Rectal smooth muscle tissue (tissue), 1 donor: ENCODE results near the gene UGT1A5.

Experiments used
- H3K27ac ChIP-seq: one replicate; pipeline ENCODE4 v1.7.0; 2013; ENCODE audit warnings: low read depth, low read length, inconsistent platforms
- H3K27me3 ChIP-seq: one replicate; pipeline ENCODE4 v1.7.0; 2013; ENCODE audit warnings: low read length; ENCODE audit not compliant: control insufficient read depth, insufficient read depth
- H3K36me3 ChIP-seq: one replicate; pipeline ENCODE4 v1.7.0; 2013; ENCODE audit warnings: low read length; ENCODE audit not compliant: control insufficient read depth, insufficient read depth
- H3K4me1 ChIP-seq: one replicate; pipeline ENCODE4 v1.7.0; 2013; ENCODE audit warnings: low read length; ENCODE audit not compliant: control insufficient read depth, insufficient read depth
- H3K4me3 ChIP-seq: one replicate; pipeline ENCODE4 v1.7.0; 2013; ENCODE audit warnings: low read length
- H3K9ac ChIP-seq: one replicate; pipeline ENCODE4 v1.7.0; 2013; ENCODE audit warnings: low read length

Gene UGT1A5

DNA sequence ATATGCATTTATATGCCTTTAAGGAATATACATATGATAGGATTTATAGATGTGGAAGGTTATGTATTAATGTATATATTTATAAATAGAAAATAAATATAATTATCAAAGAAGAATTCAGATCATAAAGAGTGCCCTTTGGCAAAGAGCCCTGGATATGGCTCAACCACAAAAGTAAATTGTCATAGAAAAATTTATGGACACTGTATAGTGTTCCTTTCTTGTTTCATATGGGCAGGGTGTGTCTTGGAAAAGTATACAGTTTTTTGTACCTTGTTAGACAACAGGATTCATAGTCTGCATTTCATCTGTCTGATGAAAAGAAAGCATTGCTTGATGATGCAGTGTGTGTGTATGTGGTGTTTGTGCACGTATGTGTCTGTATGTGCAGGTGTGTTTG, 28.1 kb upstream of the UGT1A5 start:
- Histone ChIP-seq H3K9ac (no peak overlapping the region), H3K4me1 (no peaks in the 10 kb centered on the region), H3K27ac (no peak overlapping the region), H3K4me3 (no peak overlapping the region), H3K36me3 (no peaks in the 10 kb centered on the region), H3K27me3 (no peaks in the 10 kb centered on the region)

GRCh38 chr2:233686928-233687327, 25.8 kb upstream of the UGT1A5 start:
- Histone ChIP-seq H3K9ac (no peak overlapping the region), H3K36me3 (no peaks in the 10 kb centered on the region), H3K27me3 (no peaks in the 10 kb centered on the region), H3K4me1 (no peaks in the 10 kb centered on the region), H3K4me3 (no peak overlapping the region), H3K27ac (no peak overlapping the region)

- H3K27me3 ChIP-seq, result no peaks in the 10 kb centered on the region
- no peak overlapping the region for H3K9ac ChIP-seq
- H3K27ac ChIP-seq, result no peak overlapping the region
- H3K4me1 ChIP-seq, result no peaks in the 10 kb centered on the region
- no peaks in the 10 kb centered on the region for H3K36me3 ChIP-seq
- H3K4me3 ChIP-seq, result no peak overlapping the region
These were observed 24.4 kb upstream of the UGT1A5 start for GRCh38 chr2:233688341-233688740.

GRCh38 chr2:233689031-233689430, 23.7 kb upstream of the UGT1A5 start:
- Histone ChIP-seq H3K36me3 (no peaks in the 10 kb centered on the region), H3K27me3 (no peaks in the 10 kb centered on the region), H3K27ac (no peak overlapping the region), H3K9ac (no peak overlapping the region), H3K4me3 (no peak overlapping the region), H3K4me1 (no peaks in the 10 kb centered on the region)

- H3K27ac ChIP-seq, result no peak overlapping the region
- H3K4me3 ChIP-seq, result no peak overlapping the region
- H3K9ac ChIP-seq, result no peak overlapping the region
- H3K36me3 ChIP-seq, result no peaks in the 10 kb centered on the region
- no peaks in the 10 kb centered on the region for H3K27me3 ChIP-seq
- H3K4me1 ChIP-seq, result no peaks in the 10 kb centered on the region
These were observed 23.2 kb upstream of the UGT1A5 start for GRCh38 chr2:233689501-233689900.

DNA sequence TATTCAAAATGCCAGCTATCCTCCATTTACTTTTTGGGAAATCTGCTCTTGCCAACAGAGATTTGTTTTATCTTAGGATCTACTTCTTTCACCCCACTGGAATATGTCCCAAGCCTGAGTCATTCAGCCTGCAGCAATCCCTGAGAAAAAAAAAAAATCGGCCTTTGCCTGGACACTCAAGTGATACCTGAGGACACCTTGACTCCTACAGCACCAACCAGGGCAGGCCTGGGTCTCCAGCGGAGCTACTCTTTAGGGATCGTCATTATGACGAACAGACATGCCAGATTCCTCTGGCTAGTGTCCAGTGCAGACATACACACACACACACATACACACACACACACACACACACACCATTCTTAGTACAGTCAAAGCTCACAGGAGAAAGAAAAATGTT, 22.3 kb upstream of the UGT1A5 start:
- H3K27ac ChIP-seq, result no peak overlapping the region
- H3K27me3 ChIP-seq, result no peaks in the 10 kb centered on the region
- no peaks in the 10 kb centered on the region for H3K36me3 ChIP-seq
- H3K9ac ChIP-seq, result no peak overlapping the region
- no peaks in the 10 kb centered on the region for H3K4me1 ChIP-seq
- no peak overlapping the region for H3K4me3 ChIP-seq

GRCh38 chr2:233691443-233692433, 21.0 kb upstream of the UGT1A5 start:
- no peaks in the 10 kb centered on the region for H3K4me1 ChIP-seq
- H3K27ac ChIP-seq, result no peak overlapping the region
- no peak overlapping the region for H3K9ac ChIP-seq
- no peaks in the 10 kb centered on the region for H3K27me3 ChIP-seq
- no peak overlapping the region for H3K4me3 ChIP-seq
- H3K36me3 ChIP-seq, result no peaks in the 10 kb centered on the region

DNA sequence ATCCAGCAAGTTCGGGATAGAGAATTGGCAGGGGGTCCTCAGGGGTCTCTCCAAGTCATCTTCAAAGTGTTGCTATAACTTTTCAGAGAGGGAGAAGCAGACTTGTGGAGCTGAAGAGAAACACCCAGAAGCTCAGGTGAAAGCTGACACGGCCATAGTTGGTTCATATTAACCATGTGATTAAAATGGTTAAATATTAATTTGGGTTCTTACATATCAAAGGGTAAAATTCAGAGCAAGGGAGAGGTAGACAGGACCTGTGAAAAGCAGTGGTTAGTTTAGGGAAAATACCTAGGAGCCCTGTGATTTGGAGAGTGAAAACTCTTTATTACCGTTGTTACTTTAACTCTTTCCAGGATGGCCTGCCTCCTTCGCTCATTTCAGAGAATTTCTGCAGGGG, 20.1 kb upstream of the UGT1A5 start, which contains the start of gene UGT1A6:
Gene UGT1A6 (plus strand): TSS at position 243 of the 400 bp plus-strand sequence. CDS start 115 bp downstream, at position 358.
- H3K4me1 ChIP-seq, result no peaks in the 10 kb centered on the region
- H3K27me3 ChIP-seq, result no peaks in the 10 kb centered on the region
- no peaks in the 10 kb centered on the region for H3K36me3 ChIP-seq
- H3K9ac ChIP-seq, result no peak within 1 kb of the TSS
- H3K4me3 ChIP-seq, result no peak within 1 kb of the TSS
- H3K27ac ChIP-seq, result no peak within 1 kb of the TSS

GRCh38 chr2:233693963-233694362, 18.7 kb upstream of the UGT1A5 start:
- Histone ChIP-seq H3K36me3 (no peaks in the 10 kb centered on the region), H3K27ac (no peak overlapping the region), H3K9ac (no peak overlapping the region), H3K4me1 (no peaks in the 10 kb centered on the region), H3K27me3 (no peaks in the 10 kb centered on the region), H3K4me3 (no peak overlapping the region)

DNA sequence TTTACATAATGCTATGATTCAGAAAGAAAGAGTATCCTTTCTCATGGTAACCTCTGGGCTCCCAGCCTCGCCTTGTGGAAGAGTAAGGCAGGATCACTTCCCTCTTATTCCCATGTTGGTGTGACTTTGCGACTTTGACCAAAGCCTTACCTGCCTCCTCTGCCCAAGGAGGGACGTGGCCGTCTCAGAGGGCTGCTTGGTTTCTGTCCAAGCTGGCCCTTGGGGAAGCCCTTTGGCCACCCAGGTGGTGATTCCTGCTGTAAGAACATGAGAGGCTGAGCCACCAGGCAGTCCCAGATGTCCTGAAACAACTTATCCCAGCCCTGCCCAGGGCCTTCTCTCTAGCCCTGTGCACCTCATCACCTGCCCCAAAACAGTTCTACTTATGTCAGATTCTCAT, 14.0 kb upstream of the UGT1A5 start:
- no peak overlapping the region for H3K4me3 ChIP-seq
- no peaks in the 10 kb centered on the region for H3K27me3 ChIP-seq
- no peak overlapping the region for H3K9ac ChIP-seq
- H3K36me3 ChIP-seq, result no peaks in the 10 kb centered on the region
- no peak overlapping the region for H3K27ac ChIP-seq
- H3K4me1 ChIP-seq, result no peaks in the 10 kb centered on the region

DNA sequence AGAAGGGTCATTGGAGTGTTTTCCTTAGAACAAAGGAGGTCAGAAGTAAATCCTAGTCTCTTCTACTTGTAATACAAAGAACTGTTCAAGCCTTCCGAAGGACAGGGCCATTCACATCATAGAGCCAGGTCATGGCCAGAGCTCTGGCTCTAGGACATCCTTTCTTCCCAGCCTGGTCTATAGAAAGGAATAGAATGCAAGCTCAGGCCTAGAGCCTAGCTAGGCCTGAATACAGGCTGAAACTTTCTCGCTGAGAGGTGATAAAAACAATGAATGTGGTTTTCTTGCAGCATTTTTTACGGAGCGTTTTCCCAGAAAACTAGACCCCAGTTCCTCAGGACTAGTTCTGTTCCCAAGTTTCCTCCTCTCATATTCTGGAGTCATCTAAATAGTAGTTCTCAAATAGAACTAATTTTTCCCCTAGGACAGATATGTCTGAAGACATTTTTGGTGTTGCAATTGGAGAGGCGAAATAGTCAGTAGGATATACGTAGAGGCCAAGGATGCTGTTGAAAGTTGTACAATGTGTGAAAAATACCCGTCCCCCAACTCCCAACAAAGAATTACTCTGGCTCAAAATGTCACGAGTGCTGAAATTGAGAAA, 13.2 kb upstream of the UGT1A5 start:
- H3K27me3 ChIP-seq, result no peaks in the 10 kb centered on the region
- H3K4me1 ChIP-seq, result no peaks in the 10 kb centered on the region
- H3K27ac ChIP-seq, result no peak overlapping the region
- H3K9ac ChIP-seq, result no peak overlapping the region
- no peaks in the 10 kb centered on the region for H3K36me3 ChIP-seq
- no peak overlapping the region for H3K4me3 ChIP-seq

DNA sequence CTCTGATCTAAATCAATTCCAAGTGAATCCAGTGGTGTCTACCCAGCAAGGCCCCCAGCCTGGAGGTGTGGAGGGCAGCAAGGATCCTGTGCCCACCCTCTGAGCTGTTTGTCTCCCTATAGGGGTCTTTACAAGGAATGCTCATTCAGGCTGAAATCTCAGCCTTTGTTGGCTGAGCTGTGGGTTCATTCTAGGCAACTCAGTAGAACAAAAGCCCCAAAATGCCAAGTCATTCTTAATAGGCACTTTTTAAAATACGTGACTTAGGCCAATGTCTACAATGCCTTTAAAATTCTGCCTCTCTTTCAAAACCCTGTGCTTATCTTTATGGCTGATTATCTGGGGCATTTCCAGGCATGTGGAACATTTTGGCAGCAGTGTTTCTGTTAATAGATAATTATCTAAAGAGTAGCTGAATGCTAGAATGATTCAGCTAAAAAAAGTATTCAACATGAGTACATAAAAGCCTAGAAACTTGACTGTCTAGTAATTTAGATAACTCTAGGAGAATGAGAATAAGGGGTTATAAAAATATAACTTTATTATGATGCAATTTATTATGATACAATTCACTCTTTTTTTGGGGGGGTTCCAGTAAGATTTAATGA, 12.6 kb upstream of the UGT1A5 start:
- no peak overlapping the region for H3K27ac ChIP-seq
- no peak overlapping the region for H3K4me3 ChIP-seq
- no peaks in the 10 kb centered on the region for H3K27me3 ChIP-seq
- H3K9ac ChIP-seq, result no peak overlapping the region
- H3K36me3 ChIP-seq, result no peaks in the 10 kb centered on the region
- no peaks in the 10 kb centered on the region for H3K4me1 ChIP-seq
